Activated CD4-positive, alpha-beta T cell treated with anti-CD3 and anti-CD28 coated beads, Interleukin-2, amount 10 ng/mL, durations not matched to agents 7 days and 5 days (primary cell): ENCODE results near the gene PSENEN. TPM values are rescaled to one million over a fixed set of nuclear protein-coding genes. Genes with fewer than 3 reads are reported as not detected.
"Not testable (repeated sequence)": the region's sequence is repeated elsewhere in the genome, so short reads cannot be mapped to it uniquely, and the experiment has no call there.

Experiments used
- CTCF ChIA-PET: fragments of 350-600 bp; sonication (Branson Sonifier 250); formaldehyde crosslinking; loops from one replicate; lab custom pipeline; 2021; ENCODE audit warnings: antibody characterized with exemption; lab: Charles Lee
- POLR2A ChIA-PET: fragments of 350-600 bp; sonication (Branson Sonifier 250); formaldehyde crosslinking; loops from one replicate; lab custom pipeline; 2021; ENCODE audit warnings: antibody characterized with exemption; lab: Charles Lee
- DNase-seq: peaks from one replicate; pipeline ENCODE4 v3.0.0-alpha.2; 2020
- H3K27ac Mint-ChIP-seq: one replicate; pipeline ENCODE4 v1.8.0; 2021; ENCODE audit warnings: mild to moderate bottlenecking, moderate library complexity, mixed read lengths
- H3K27me3 Mint-ChIP-seq: one replicate; pipeline ENCODE4 v1.8.0; 2021; ENCODE audit warnings: mixed read lengths
- H3K36me3 Mint-ChIP-seq: one replicate; pipeline ENCODE4 v1.8.0; 2021; ENCODE audit warnings: low read depth, mixed read lengths
- H3K4me1 Mint-ChIP-seq: one replicate; pipeline ENCODE4 v1.8.0; 2021; ENCODE audit warnings: mixed read lengths
- H3K4me3 Mint-ChIP-seq: one replicate; pipeline ENCODE4 v1.8.0; 2021; ENCODE audit warnings: mild to moderate bottlenecking, moderate library complexity, mixed read lengths
- H3K9me3 Mint-ChIP-seq: one replicate; pipeline ENCODE4 v1.8.0; 2021; ENCODE audit warnings: mixed read lengths
- total RNA-seq, 2 experiments: library from RNA; stranded (reverse); gene quantifications; one replicate each; pipeline ENCODE4 v1.2.3, GENCODE V29; 2021

Gene PSENEN
- total RNA-seq, 2 experiments from 2014 or later = 41.7 to 46.3 TPM

- no peak for DNase-seq
- no peak overlapping the region for H3K4me3 Mint-ChIP-seq
- H3K27ac Mint-ChIP-seq = peak overlapping the region; percentile 19
- peaks cover 23% of the 10 kb centered on the region for H3K4me1 Mint-ChIP-seq
- ChIA-PET CTCF (interaction anchor here (0.7 to 0.8 kb wide), 2 partner anchors 18 to 19 kb away, joined by 3 to 4 read pairs; no protein-coding TSS in a partner anchor), POLR2A (no interaction called here)
- H3K36me3 Mint-ChIP-seq = peaks cover 50% of the 10 kb centered on the region
- H3K27me3 Mint-ChIP-seq = no peaks in the 10 kb centered on the region
- H3K9me3 Mint-ChIP-seq = no peaks in the 10 kb centered on the region
Measured at GRCh38 chr19:35721374-35721773, 24.1 kb upstream of the PSENEN start.

GRCh38 chr19:35722461-35722860, 23.0 kb upstream of the PSENEN start:
- Mint-ChIP-seq H3K4me1 (peaks cover 18% of the 10 kb centered on the region), H3K27me3 (no peaks in the 10 kb centered on the region), H3K36me3 (peaks cover 50% of the 10 kb centered on the region), H3K27ac (peak overlapping the region; percentile 31), H3K4me3 (no peak overlapping the region), H3K9me3 (no peaks in the 10 kb centered on the region)
- DNase-seq = no peak
- ChIA-PET CTCF (interaction anchor here (0.8 to 1.7 kb wide), 2 partner anchors 14 to 20 kb away, joined by 3 to 5 read pairs; partner anchors contain the start of gene IGFLR1), POLR2A (interaction anchor here (0.5 kb wide), 1 partner anchor 68 kb away, joined by 3 read pairs; no protein-coding TSS in a partner anchor)

- ChIA-PET POLR2A (no interaction called here), CTCF (interaction anchor here (0.7 to 2.9 kb wide), 5 partner anchors 9 to 22 kb away, joined by 3 to 13 read pairs (median 3); partner anchors contain the start of genes IGFLR1, PSENEN and U2AF1L4)
- Mint-ChIP-seq H3K27ac (no peak overlapping the region), H3K4me1 (peaks cover 18% of the 10 kb centered on the region), H3K4me3 (no peak overlapping the region), H3K27me3 (no peaks in the 10 kb centered on the region), H3K36me3 (peaks cover 51% of the 10 kb centered on the region), H3K9me3 (no peaks in the 10 kb centered on the region)
- no peak for DNase-seq
Measured at GRCh38 chr19:35722897-35723296, 22.6 kb upstream of the PSENEN start.

DNA sequence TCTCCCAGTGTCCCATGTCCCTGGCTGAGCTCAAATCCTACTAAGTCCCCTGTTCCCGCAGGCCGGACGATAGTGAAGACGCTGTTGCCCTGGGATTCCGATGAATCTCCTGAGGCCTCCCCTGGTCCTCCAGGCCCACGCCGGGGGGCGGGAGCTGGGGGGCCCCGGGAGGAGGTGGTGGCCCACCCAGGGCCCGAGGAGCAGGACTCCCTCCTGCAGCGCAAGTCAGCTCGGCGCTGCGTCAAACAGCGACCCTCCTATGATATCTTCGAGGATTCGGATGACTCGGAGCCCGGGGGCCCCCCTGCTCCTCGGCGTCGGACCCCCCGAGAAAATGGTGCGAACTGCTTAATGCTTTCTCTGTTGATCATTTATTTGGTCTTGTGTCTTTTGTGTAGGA, 21.8 kb upstream of the PSENEN start:
- Mint-ChIP-seq H3K36me3 (peaks cover 59% of the 10 kb centered on the region), H3K4me1 (peaks cover 18% of the 10 kb centered on the region), H3K27me3 (no peaks in the 10 kb centered on the region), H3K27ac (no peak overlapping the region), H3K4me3 (no peak overlapping the region), H3K9me3 (no peaks in the 10 kb centered on the region)
- ChIA-PET POLR2A (no interaction called here), CTCF (interaction anchor here (0.7 to 2.9 kb wide), 5 partner anchors 8 to 21 kb away, joined by 3 to 13 read pairs (median 3); partner anchors contain the start of genes IGFLR1, PSENEN and U2AF1L4)
- no peak for DNase-seq

DNA sequence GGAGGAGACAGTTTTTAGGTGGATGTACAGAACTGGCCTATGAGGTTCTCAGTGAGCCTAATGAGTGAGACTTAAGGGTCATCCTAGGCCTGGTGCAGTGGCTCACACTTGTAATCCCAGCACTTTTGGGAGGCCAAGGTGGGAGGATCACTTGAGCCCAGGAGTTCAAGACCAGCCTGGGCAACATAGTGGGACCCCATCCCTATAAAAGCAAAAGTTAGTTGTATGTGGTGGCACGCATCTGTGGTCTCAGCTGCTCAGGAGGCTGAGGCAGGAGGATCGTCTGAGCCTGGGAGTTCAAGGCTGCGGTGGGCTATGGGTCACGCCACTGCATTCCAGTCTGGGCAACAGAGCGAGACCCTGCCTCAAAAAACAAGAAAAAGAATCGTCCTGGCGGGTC, 21.3 kb upstream of the PSENEN start:
- CTCF ChIA-PET = interaction anchor here (2.9 kb wide), 1 partner anchor 13 kb away, joined by 13 read pairs; no protein-coding TSS in a partner anchor

GRCh38 chr19:35724560-35724959, 20.9 kb upstream of the PSENEN start:
- H3K4me3 Mint-ChIP-seq = no peak overlapping the region
- no peak for DNase-seq
- no peaks in the 10 kb centered on the region for H3K9me3 Mint-ChIP-seq
- H3K27ac Mint-ChIP-seq = no peak overlapping the region
- H3K36me3 Mint-ChIP-seq = peaks cover 66% of the 10 kb centered on the region
- CTCF ChIA-PET = interaction anchor here (2.9 kb wide), 1 partner anchor 12 kb away, joined by 13 read pairs; no protein-coding TSS in a partner anchor
- H3K27me3 Mint-ChIP-seq = no peaks in the 10 kb centered on the region
- POLR2A ChIA-PET = no interaction called here
- peaks cover 9% of the 10 kb centered on the region for H3K4me1 Mint-ChIP-seq

More for the DNA sequence above, 21.3 kb upstream of the PSENEN start:
- Mint-ChIP-seq H3K36me3 (peaks cover 63% of the 10 kb centered on the region), H3K4me1 (peaks cover 13% of the 10 kb centered on the region)
- H3K27ac Mint-ChIP-seq, POLR2A ChIA-PET, H3K4me3 Mint-ChIP-seq, DNase-seq, H3K27me3 Mint-ChIP-seq, H3K9me3 Mint-ChIP-seq: not testable (repeated sequence)

- no peaks in the 10 kb centered on the region for H3K9me3 Mint-ChIP-seq
- H3K27me3 Mint-ChIP-seq = no peaks in the 10 kb centered on the region
- CTCF ChIA-PET = interaction anchor here (2.9 kb wide), 1 partner anchor 11 kb away, joined by 13 read pairs; no protein-coding TSS in a partner anchor
- H3K4me1 Mint-ChIP-seq = peaks cover 6% of the 10 kb centered on the region
- H3K4me3 Mint-ChIP-seq = no peak overlapping the region
- DNase-seq = no peak
- peaks cover 69% of the 10 kb centered on the region for H3K36me3 Mint-ChIP-seq
- H3K27ac Mint-ChIP-seq = no peak overlapping the region
- POLR2A ChIA-PET = no interaction called here
Measured at GRCh38 chr19:35725216-35725861, 20.1 kb upstream of the PSENEN start.

GRCh38 chr19:35727053-35727955, 18.1 kb upstream of the PSENEN start:
- no peaks in the 10 kb centered on the region for H3K9me3 Mint-ChIP-seq
- no peak overlapping the region for H3K4me3 Mint-ChIP-seq
- H3K27me3 Mint-ChIP-seq = no peaks in the 10 kb centered on the region
- H3K27ac Mint-ChIP-seq = no peak overlapping the region
- ChIA-PET POLR2A (no interaction called here), CTCF (interaction anchor here (0.8 to 2.4 kb wide), 7 partner anchors 10 to 93 kb away, joined by 3 to 11 read pairs (median 4); partner anchors contain the start of gene LIN37)
- H3K36me3 Mint-ChIP-seq = peaks cover 70% of the 10 kb centered on the region
- H3K4me1 Mint-ChIP-seq = no peaks in the 10 kb centered on the region
- no peak for DNase-seq

- Mint-ChIP-seq H3K27ac (no peak overlapping the region), H3K4me3 (no peak overlapping the region), H3K9me3 (no peaks in the 10 kb centered on the region), H3K36me3 (peaks cover 65% of the 10 kb centered on the region), H3K27me3 (no peaks in the 10 kb centered on the region), H3K4me1 (no peaks in the 10 kb centered on the region)
- DNase-seq = no peak
- POLR2A ChIA-PET = no interaction called here
- CTCF ChIA-PET = interaction anchor here (0.8 to 2.4 kb wide), 5 partner anchors 9 to 92 kb away, joined by 4 to 11 read pairs (median 7); partner anchors contain the start of gene LIN37
Measured at GRCh38 chr19:35727956-35728706, 17.3 kb upstream of the PSENEN start.

DNA sequence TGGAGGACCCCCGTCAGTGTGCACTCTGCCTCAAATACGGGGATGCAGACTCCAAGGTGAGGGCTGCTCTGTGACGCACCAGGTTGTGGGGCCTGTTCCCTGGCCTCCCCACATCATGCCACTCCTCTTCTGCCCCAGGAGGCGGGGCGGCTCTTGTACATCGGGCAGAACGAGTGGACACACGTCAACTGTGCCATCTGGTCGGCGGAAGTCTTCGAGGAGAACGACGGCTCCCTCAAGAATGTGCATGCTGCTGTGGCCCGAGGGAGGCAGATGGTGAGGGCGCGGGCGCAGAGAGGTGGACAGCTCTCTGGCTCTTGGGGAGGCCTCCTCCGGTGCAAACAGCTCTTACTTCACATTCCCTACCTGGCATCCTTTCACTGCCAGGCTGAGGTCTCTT, 16.4 kb upstream of the PSENEN start:
- ChIA-PET POLR2A (no interaction called here), CTCF (interaction anchor here (1.2 to 2.4 kb wide), 4 partner anchors 8 to 35 kb away, joined by 4 to 11 read pairs (median 9); partner anchors contain the start of gene LIN37)
- Mint-ChIP-seq H3K9me3 (no peaks in the 10 kb centered on the region), H3K27me3 (no peaks in the 10 kb centered on the region), H3K36me3 (peaks cover 63% of the 10 kb centered on the region), H3K27ac (no peak overlapping the region), H3K4me3 (no peak overlapping the region), H3K4me1 (no peaks in the 10 kb centered on the region)
- DNase-seq = no peak

DNA sequence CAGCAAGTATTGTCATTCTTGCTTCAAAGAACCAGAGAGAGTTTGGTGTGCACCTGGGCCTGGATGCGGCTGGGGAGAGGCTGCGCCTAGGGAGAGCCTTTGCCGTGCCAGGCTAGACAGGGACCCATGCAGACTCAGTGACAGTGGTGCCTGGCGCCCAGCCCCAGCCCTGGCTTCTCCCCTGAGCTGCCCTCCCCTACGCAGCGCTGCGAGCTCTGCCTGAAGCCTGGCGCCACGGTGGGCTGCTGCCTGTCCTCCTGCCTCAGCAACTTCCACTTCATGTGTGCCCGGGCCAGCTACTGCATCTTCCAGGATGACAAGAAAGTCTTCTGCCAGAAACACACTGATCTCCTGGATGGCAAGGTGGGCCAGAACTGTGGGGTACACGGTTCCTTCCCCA, 15.7 kb upstream of the PSENEN start:
- no peak for DNase-seq
- POLR2A ChIA-PET = no interaction called here
- Mint-ChIP-seq H3K9me3 (no peaks in the 10 kb centered on the region), H3K27ac (no peak overlapping the region), H3K27me3 (no peaks in the 10 kb centered on the region), H3K4me3 (no peak overlapping the region), H3K36me3 (peaks cover 67% of the 10 kb centered on the region), H3K4me1 (no peaks in the 10 kb centered on the region)
- CTCF ChIA-PET = interaction anchor here (0.8 to 2.3 kb wide), 2 partner anchors 10 to 11 kb away, joined by 3 to 11 read pairs; no protein-coding TSS in a partner anchor

DNA sequence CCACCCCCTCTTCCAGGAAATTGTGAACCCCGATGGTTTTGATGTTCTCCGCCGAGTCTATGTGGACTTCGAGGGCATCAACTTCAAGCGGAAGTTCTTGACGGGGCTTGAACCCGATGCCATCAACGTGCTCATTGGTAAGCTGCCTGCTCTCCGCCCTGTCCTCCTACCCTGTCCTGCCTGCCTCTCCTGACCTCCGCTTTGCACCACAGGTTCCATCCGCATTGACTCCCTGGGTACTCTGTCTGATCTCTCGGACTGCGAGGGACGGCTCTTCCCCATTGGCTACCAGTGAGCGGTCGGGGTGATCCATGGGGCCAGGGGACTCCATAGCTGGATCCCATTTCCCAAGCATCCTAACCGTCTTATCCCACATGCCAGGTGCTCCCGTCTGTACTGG, 15.1 kb upstream of the PSENEN start:
- H3K27ac Mint-ChIP-seq = no peak overlapping the region
- DNase-seq = no peak
- H3K36me3 Mint-ChIP-seq = peaks cover 64% of the 10 kb centered on the region
- CTCF ChIA-PET = interaction anchor here (0.8 kb wide), 1 partner anchor 12 kb away, joined by 3 read pairs; no protein-coding TSS in a partner anchor
- POLR2A ChIA-PET = no interaction called here
- H3K9me3 Mint-ChIP-seq = no peaks in the 10 kb centered on the region
- H3K27me3 Mint-ChIP-seq = no peaks in the 10 kb centered on the region
- H3K4me1 Mint-ChIP-seq = no peaks in the 10 kb centered on the region
- no peak overlapping the region for H3K4me3 Mint-ChIP-seq
